Activated T-helper 1 cell treated with anti-CD3 and anti-CD28 coated beads, Interleukin-2, amount 50 U/mL, for 16 hours (primary cell): ENCODE data around the gene THBS3.
"Not testable (repeated sequence)": the region's sequence is repeated elsewhere in the genome, so short reads cannot be mapped to it uniquely, and the experiment has no call there.

Experiments used
- DNase-seq, 2 donors: peaks; one replicate each; pipeline ENCODE4 v3.0.0-alpha.2; 2020; ENCODE audit warnings: low read depth in 1 of 2, low spot score in 1 of 2

Gene THBS3

GRCh38 chr1:155235375-155235774 lies 27.7 kb upstream of the THBS3 start:
- DNase-seq = not testable (repeated sequence)

DNA sequence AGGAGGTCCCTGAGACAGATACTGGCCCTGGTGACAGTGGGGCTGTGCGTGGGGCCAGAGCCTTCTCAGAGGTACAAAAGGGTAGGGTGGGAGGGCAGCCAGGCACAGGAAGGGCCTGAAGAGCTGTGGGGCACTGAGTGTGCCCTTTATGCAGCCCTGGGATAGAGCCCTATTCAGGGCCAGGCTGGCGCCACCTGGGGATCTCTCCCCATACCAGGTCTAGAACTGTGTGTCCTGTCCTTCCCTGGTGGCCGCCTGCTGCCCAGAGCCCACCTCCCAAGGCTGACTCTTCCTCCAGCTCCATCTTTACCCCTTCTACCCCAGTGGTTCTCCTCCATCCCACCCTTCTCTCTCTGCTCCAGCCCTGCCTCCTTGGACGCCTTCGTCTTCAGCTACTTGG lies 25.8 kb upstream of the THBS3 start:
- not testable (repeated sequence) for DNase-seq

- DNase-seq = not testable (repeated sequence)
These were observed 24.6 kb upstream of the THBS3 start for GRCh38 chr1:155232001-155232978.

GRCh38 chr1:155231302-155231701 lies 23.6 kb upstream of the THBS3 start:
- not testable (repeated sequence) for DNase-seq

- DNase-seq = no peak
These were observed 20.4 kb upstream of the THBS3 start for GRCh38 chr1:155228096-155228427.

- peak; percentile 95 to 100 for DNase-seq
These were observed 19.8 kb upstream of the THBS3 start for GRCh38 chr1:155227261-155228095.

- DNase-seq = no peak
These were observed 19.2 kb upstream of the THBS3 start for GRCh38 chr1:155226910-155227260.

DNA sequence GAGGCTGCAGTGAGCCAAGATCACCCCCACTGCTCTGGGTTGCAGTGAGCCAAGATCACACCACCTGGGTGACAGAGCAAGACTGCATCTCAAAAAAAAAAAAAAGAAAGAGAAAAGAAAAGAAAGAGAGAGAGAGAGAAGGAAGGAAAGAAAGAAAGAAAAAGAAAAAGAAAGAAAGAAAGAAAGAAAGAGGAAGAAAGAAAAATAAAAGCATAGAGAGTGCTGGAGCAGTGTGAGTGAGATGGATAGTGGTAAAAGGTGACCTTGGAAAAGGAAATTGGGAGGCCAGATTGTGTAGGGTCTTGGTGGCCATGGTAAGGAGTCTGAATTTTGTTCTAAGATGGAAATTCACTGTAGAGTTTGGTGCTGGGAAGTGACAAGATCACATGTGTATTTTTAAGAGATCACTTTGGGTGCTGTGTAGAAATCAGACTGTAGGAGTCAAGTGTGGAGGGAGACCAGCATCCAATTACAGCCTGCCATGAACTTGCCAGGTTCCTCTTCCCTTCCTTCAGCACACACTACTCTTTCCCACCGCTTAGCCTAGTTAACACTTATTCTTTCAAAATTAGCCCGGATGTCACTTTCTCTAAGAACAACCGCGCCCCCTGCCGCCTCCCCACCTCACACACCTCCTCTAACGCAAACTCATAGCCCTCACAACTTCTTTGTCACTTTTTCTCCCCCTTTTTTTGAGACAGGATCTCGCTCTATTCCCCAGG lies 18.7 kb upstream of the THBS3 start:
- DNase-seq = peak; percentile 73 to 81

- DNase-seq = not testable (repeated sequence)
These were observed 17.7 kb upstream of the THBS3 start for GRCh38 chr1:155225404-155225759.

- no peak for DNase-seq
These were observed 15.3 kb upstream of the THBS3 start for GRCh38 chr1:155223047-155223446.

DNA sequence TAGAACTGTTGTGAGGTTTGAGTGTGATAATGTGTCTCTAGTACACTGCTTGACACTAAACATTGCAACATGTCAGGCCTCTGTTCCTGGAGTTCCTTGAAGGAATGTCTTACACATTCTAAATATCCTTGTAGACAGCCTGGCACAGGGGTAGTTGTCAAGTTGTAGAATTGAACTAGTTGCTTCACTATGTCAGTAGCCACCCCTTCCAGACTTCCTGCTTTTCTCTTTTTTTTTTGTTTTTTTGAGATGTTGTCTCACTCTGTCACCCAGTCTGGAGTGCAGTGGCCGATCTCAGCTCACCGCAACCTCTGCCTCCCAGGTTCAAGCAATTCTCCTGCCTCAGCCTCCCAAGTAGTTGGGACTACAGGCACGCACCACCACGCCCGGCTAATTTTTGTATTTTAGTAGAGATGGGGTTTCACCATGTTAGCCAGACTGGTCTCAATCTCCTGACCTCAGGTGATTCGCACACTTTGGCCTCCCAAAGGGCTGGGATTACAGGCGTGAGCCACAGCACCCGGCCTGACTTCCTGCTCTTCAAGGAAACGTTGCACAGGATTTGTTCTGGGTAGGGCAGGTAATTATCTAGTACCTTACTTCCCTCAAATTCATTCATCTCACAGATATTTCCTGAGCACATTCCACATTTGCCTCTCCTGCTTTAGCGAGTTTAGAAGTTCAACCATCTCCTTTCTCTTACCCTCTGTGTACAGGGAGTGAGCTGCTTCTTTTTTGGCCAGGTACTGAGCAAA lies 12.7 kb upstream of the THBS3 start:
- not testable (repeated sequence) for DNase-seq

GRCh38 chr1:155219592-155220031 lies 11.9 kb upstream of the THBS3 start:
- DNase-seq = no peak

- no peak for DNase-seq
These were observed 11.3 kb upstream of the THBS3 start for GRCh38 chr1:155218854-155219591.

DNA sequence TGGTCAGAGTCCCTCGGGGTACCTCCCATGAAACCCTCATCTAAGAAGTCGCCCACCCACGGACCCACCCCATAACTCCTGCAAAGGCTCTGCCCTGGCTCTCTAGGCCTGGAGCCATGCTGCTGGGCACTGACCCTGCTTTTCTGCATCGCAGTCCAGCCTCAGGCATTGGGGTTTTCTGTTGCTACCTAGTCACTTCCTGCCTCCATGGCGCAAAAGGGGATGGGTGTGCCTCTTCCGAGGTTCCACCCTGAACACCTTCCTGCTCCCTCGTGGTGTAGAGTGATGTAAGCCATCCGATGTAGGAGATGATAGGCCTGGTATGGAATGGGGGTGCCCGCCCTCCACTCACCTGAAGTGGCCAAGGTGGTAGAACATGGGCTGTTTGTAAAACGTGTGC lies 7.0 kb upstream of the THBS3 start:
- not testable (repeated sequence) for DNase-seq

DNA sequence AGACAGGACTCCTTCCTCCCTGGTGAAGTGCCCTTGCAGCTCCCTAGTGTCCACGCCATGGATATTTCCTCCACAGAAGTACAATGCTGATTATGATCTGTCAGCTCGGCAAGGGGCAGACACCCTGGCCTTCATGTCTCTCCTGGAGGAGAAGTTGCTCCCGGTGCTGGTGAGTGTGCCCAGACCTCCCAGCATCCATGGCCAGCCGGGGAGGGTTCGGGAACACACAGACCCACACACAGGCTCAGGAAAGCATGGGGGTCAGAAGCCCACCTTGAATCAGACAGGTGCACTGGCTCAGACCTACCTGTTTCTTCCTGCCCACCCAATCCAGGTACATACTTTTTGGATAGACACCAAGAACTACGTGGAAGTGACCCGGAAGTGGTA lies 4.3 kb upstream of the THBS3 start:
- not testable (repeated sequence) for DNase-seq

- DNase-seq = not testable (repeated sequence)
These were observed 3.8 kb upstream of the THBS3 start for GRCh38 chr1:155211381-155212050.

DNA sequence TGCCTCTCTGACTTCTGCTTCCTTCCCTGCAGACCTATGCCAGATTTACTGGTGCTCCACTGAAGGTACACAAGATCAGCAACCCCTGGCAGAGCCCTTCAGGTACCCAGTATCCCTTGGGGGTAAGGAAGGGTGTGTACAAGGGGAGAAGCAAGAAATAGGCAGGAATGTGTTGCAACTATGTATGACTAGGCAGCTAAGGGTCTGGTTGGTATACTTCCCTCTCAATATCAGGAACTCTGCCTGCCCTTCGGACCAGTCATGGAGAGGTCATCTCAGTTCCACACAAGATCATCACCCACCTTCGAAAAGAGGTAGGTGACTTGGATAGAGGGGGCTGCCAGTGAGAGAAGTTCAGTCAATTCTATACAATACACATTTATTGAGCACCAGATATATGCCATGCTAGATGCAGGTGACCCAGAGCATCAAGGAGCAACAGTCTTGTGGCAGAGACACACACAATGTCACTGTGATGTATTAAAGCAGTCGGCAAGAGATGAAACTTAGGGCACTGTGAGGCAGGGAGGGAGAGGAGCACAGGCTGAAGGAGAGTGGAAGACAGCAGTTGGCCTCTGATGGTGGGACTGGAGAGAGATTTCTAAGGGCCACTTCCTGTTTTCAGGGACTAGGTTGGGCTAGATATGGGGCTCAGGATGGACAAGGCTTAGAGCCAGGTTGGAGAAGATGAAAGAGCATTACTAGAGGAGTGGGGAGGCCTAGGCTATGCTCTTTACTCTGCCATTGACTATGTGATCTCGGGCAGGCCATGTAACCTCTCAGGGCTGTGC lies 2.8 kb upstream of the THBS3 start:
- no peak for DNase-seq

GRCh38 chr1:155209312-155209721 lies 1.6 kb upstream of the THBS3 start:
- no peak for DNase-seq
